ENCODE measurements around the gene PON2.
"Not testable (repeated sequence)": the region's sequence is repeated elsewhere in the genome, so short reads cannot be mapped to it uniquely, and the experiment has no call there.

The PON2 gene

GRCh38 chr7:95434557-95435421, at the start of gene PON2:
PON2 (minus strand) TSS chr7:95435028; CDS start chr7:95434951, 77 bp downstream.
- DNase-seq, result peak; percentile 95

GRCh38 chr7:95482424-95482823, 47.6 kb upstream of the PON2 start:
- no peak for DNase-seq

- peak; percentile 12 for DNase-seq
Observed at GRCh38 chr7:95481271-95482165, 46.7 kb upstream of the PON2 start.

- no peak for DNase-seq
Observed at GRCh38 chr7:95479992-95480624, 45.3 kb upstream of the PON2 start.

- DNase-seq, result peak; percentile 78
Observed at GRCh38 chr7:95478272-95479037, 43.6 kb upstream of the PON2 start.

GRCh38 chr7:95476904-95477594, 42.2 kb upstream of the PON2 start:
- DNase-seq, result peak; percentile 94

GRCh38 chr7:95476072-95476847, 41.4 kb upstream of the PON2 start:
- peak; percentile 53 for DNase-seq

GRCh38 chr7:95473276-95473985, 38.6 kb upstream of the PON2 start:
- peak; percentile 46 for DNase-seq

- peak; percentile 40 for DNase-seq
Observed at GRCh38 chr7:95472581-95473161, 37.8 kb upstream of the PON2 start.

- DNase-seq, result peak; percentile 63
Observed at GRCh38 chr7:95471071-95471470, 36.2 kb upstream of the PON2 start.

GRCh38 chr7:95470452-95470851, 35.6 kb upstream of the PON2 start:
- peak; percentile 96 for DNase-seq

GRCh38 chr7:95469848-95470247, 35.0 kb upstream of the PON2 start:
- peak; percentile 97 for DNase-seq

GRCh38 chr7:95469187-95469586, 34.4 kb upstream of the PON2 start:
- peak; percentile 55 for DNase-seq

GRCh38 chr7:95467912-95468607, 33.2 kb upstream of the PON2 start:
- no peak for DNase-seq

GRCh38 chr7:95460653-95461052, 25.8 kb upstream of the PON2 start:
- not testable (repeated sequence) for DNase-seq

- no peak for DNase-seq
Observed at GRCh38 chr7:95457947-95458346, 23.1 kb upstream of the PON2 start.

GRCh38 chr7:95454438-95455045, 19.7 kb upstream of the PON2 start:
- DNase-seq, result no peak

- DNase-seq, result no peak
Observed at GRCh38 chr7:95446618-95447017, 11.8 kb upstream of the PON2 start.

- no peak for DNase-seq
Observed at GRCh38 chr7:95444796-95445195, 10.0 kb upstream of the PON2 start.
